Mesendoderm (in vitro differentiated cells): ENCODE data around the gene LTN1.
"Not testable (repeated sequence)": the region's sequence is repeated elsewhere in the genome, so short reads cannot be mapped to it uniquely, and the experiment has no call there.

Experiments used
- DNase-seq: peaks from one replicate; pipeline ENCODE4 v3.0.0; 2013
- H2AK5ac ChIP-seq: 2 replicates; pipeline ENCODE4 v1.6.1; 2013; ENCODE audit warnings: low read length, inconsistent platforms
- H2BK120ac ChIP-seq: 2 replicates; pipeline ENCODE4 v1.6.1; 2013; ENCODE audit warnings: low read depth, mild to moderate bottlenecking, low read length, moderate library complexity, mixed read lengths
- H2BK15ac ChIP-seq: replicated peaks from 2 replicates; pipeline ENCODE4 v1.6.1; 2013; ENCODE audit warnings: low read depth, mild to moderate bottlenecking, moderate library complexity
- H2BK5ac ChIP-seq: 2 replicates; pipeline ENCODE4 v1.6.1; 2013; ENCODE audit warnings: low read length, inconsistent platforms
- H3K18ac ChIP-seq: 2 replicates; pipeline ENCODE4 v1.6.1; 2013; ENCODE audit warnings: mild to moderate bottlenecking, low read length, mixed read lengths
- H3K23ac ChIP-seq: one replicate; pipeline ENCODE4 v1.6.1; 2013; ENCODE audit warnings: low read length
- H3K27ac ChIP-seq: 2 replicates; pipeline ENCODE4 v1.5.1; 2013; ENCODE audit warnings: low read depth, mild to moderate bottlenecking, inconsistent platforms, low read length, moderate library complexity
- H3K27me3 ChIP-seq: 2 replicates; pipeline ENCODE4 v1.6.1; 2013; ENCODE audit warnings: low read length, control low read depth, mild to moderate bottlenecking, inconsistent platforms; ENCODE audit not compliant: insufficient read depth, poor library complexity
- H3K36me3 ChIP-seq: 2 replicates; pipeline ENCODE4 v1.6.1; 2013; ENCODE audit warnings: low read length, inconsistent platforms; ENCODE audit not compliant: control insufficient read depth, insufficient read depth
- H3K4ac ChIP-seq: one replicate; pipeline ENCODE4 v1.6.1; 2013; ENCODE audit warnings: low read depth, mild to moderate bottlenecking, low read length, moderate library complexity
- H3K4me1 ChIP-seq: 2 replicates; pipeline ENCODE4 v1.6.1; 2013; ENCODE audit warnings: low read depth, low read length, inconsistent platforms; ENCODE audit not compliant: control insufficient read depth
- H3K4me2 ChIP-seq: 2 replicates; pipeline ENCODE4 v1.6.1; 2013; ENCODE audit warnings: low read length
- H3K4me3 ChIP-seq: 2 replicates; pipeline ENCODE4 v1.5.1; 2013; ENCODE audit warnings: mild to moderate bottlenecking, low read length
- H3K56ac ChIP-seq: one replicate; pipeline ENCODE4 v1.6.1; 2013; ENCODE audit warnings: low read length
- H3K79me1 ChIP-seq: 2 replicates; pipeline ENCODE4 v1.6.1; 2013; ENCODE audit warnings: low read length, inconsistent platforms
- H3K79me2 ChIP-seq: 2 replicates; pipeline ENCODE4 v1.6.1; 2013; ENCODE audit warnings: mild to moderate bottlenecking, low read length; ENCODE audit not compliant: control insufficient read depth, insufficient read depth
- H3K9ac ChIP-seq: 2 replicates; pipeline ENCODE4 v1.6.1; 2013; ENCODE audit warnings: low read length, inconsistent platforms
- H4K5ac ChIP-seq: one replicate; pipeline ENCODE4 v1.6.1; 2013; ENCODE audit warnings: low read length
- H4K8ac ChIP-seq: one replicate; pipeline ENCODE4 v1.6.1; 2013; ENCODE audit warnings: low read depth, mild to moderate bottlenecking, control low read depth, low read length, moderate library complexity
- WGBS: extraction: QIAGEN DNeasy Blood & Tissue Kit; methylation state at CpG from one replicate; pipeline ENCODE4 v1.1.7; 2013; ENCODE audit warnings: low lambda C conversion rate, missing lambda C conversion rate; ENCODE audit not compliant: insufficient coverage; ENCODE audit errors: extremely low coverage; 5-methylcytosine and 5-hydroxymethylcytosine counted together

Gene LTN1

DNA sequence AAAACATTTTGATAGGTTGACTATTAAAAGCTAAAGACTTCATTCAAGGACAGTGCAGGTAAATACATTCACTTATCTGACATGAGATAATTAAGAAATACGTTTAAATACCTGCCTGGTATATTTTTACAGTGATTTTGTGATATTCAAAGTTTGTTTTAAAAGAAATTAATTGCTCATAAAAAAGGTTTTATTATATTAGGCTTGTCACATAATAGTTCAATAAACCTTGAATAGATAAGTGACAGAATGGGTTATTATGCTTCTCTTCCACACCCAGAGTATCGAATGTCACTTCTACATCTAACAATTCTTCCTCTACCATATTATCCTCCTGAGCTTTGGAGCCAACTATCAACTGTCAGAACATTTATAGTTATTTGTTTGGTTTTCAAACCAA lies 60.0 kb downstream of the LTN1 start:
- H3K36me3 ChIP-seq = no peaks in the 10 kb centered on the region
- no peak overlapping the region for H2BK5ac ChIP-seq
- H3K4me3 ChIP-seq = no peak overlapping the region
- no peak overlapping the region for H3K56ac ChIP-seq
- no peaks in the 10 kb centered on the region for H3K27me3 ChIP-seq
- no peaks in the 10 kb centered on the region for H3K4me1 ChIP-seq
- no peak for DNase-seq
- no peak overlapping the region for H4K5ac ChIP-seq
- H3K79me1 ChIP-seq = no peaks in the 10 kb centered on the region
- H3K18ac ChIP-seq = no peak overlapping the region
- no peak overlapping the region for H3K27ac ChIP-seq
- H3K79me2 ChIP-seq = no peaks in the 10 kb centered on the region
- no peak overlapping the region for H2AK5ac ChIP-seq
- no peak overlapping the region for H3K23ac ChIP-seq
- no peak overlapping the region for H4K8ac ChIP-seq
- H2BK120ac ChIP-seq = no peak overlapping the region
- H3K4ac ChIP-seq = no peak overlapping the region
- no peak overlapping the region for H2BK15ac ChIP-seq
- WGBS = no CpG with 5 or more reads among the region's 2 CpGs
- no peak overlapping the region for H3K9ac ChIP-seq
- H3K4me2 ChIP-seq = no peak overlapping the region

DNA sequence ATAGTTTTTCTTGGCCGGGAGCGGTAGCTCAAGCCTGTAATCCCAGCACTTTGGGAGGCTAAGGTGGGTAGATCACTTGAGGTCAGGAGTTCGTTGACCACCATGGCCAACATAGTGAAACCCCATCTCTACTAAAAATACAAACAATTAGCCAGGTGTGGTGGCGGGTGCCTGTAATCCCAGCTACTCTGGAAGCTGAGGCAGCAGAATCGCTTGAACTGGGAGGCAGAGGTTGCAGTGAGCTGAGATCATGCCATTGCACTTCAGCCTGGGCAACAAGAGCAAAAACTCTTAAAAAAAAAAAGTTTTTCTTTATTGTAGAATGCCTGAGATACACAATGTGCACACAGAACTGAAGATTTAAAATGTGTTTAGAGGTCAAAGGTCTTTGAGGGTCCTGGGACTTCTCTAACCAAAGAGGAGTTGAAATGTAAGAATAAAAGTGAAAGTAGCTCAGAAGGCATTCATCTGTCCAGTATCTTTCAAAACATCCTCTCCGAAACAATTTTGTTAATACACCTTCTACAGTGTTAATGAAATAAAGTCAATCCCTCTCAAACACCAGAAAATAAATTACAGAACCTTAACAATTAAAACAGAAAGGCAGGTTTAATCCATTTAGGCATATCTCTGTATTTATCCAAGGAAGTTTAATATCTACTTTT lies 60.8 kb downstream of the LTN1 start:
- not testable (repeated sequence) for H2AK5ac ChIP-seq, H3K27ac ChIP-seq, H4K8ac ChIP-seq, H3K56ac ChIP-seq, H3K4ac ChIP-seq, H3K4me1 ChIP-seq, H3K9ac ChIP-seq, H4K5ac ChIP-seq, H3K79me2 ChIP-seq, H3K4me3 ChIP-seq, H3K4me2 ChIP-seq, H2BK15ac ChIP-seq, H3K18ac ChIP-seq, DNase-seq, H3K36me3 ChIP-seq, H2BK120ac ChIP-seq, H2BK5ac ChIP-seq, H3K27me3 ChIP-seq, H3K23ac ChIP-seq, H3K79me1 ChIP-seq
- WGBS = no CpG with 5 or more reads among the region's 6 CpGs

DNA sequence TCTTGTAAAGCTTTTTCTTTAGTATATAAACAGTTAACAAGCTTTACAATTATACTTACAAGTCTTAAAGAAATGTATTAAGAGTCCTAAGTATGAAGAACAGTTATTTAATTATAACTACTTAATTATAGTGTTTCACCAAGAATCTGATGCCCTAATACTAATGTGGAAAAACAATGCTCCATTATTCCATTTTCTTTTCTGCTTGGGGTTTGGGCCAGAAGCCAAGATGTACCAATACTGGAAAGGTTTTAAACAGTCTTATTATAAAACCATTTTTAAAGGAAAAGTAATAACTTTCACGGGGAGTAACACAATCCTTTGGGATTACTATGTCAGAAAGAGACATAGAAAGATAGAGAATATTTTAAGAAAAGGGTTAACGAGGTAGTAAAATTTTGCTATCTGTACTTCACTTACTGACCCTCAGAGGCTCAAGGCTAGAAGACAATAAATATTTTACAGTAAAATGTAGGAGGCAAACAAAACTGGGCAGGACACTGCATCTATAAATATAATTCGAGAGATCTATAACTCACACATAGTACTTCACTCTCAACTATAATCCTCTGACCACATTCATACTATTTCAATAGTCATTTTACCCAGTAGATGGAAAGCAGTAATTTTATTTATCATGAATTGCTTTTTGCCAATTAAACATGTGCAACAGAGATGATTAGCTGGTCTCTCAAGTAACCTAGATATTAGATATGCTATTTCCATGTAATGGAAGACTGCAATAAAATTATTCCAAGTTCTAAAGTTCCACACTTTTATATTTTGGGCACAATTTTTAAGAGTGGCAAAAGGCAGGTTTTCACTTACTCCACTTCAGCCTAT lies 63.9 kb downstream of the LTN1 start:
- no peaks in the 10 kb centered on the region for H3K27me3 ChIP-seq
- no peak overlapping the region for H3K9ac ChIP-seq
- H3K4me2 ChIP-seq = no peak overlapping the region
- H4K5ac ChIP-seq = no peak overlapping the region
- no peak overlapping the region for H3K56ac ChIP-seq
- H3K36me3 ChIP-seq = no peaks in the 10 kb centered on the region
- H2BK5ac ChIP-seq = no peak overlapping the region
- no peak overlapping the region for H3K18ac ChIP-seq
- no peak for DNase-seq
- H3K23ac ChIP-seq = no peak overlapping the region
- H3K79me1 ChIP-seq = no peaks in the 10 kb centered on the region
- H3K4me1 ChIP-seq = no peaks in the 10 kb centered on the region
- H3K4ac ChIP-seq = no peak overlapping the region
- WGBS = no CpG with 5 or more reads among the region's 3 CpGs
- H4K8ac ChIP-seq = no peak overlapping the region
- H2AK5ac ChIP-seq = no peak overlapping the region
- H2BK120ac ChIP-seq = no peak overlapping the region
- no peak overlapping the region for H3K4me3 ChIP-seq
- H3K79me2 ChIP-seq = no peaks in the 10 kb centered on the region
- H2BK15ac ChIP-seq = no peak overlapping the region
- no peak overlapping the region for H3K27ac ChIP-seq

DNA sequence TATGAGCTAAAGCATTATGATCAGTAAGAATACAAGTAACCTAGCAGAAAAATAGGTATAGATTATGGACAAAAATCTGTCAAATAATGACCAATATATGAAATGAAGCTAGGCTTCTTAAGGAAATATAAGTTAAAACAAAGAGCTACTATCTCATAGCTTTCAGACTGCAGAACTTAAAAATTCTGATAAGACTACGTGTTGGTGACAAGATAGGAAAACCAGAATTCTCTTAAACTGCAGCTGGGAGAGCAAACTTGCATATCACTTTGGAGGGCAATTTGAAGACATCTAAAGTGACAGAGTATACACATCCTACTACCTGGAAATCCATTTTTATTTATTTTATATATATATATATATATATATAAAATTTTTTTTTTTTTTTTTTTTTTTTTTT lies 65.5 kb downstream of the LTN1 start:
- Histone ChIP-seq H3K27me3 (no peaks in the 10 kb centered on the region), H2BK5ac (no peak overlapping the region), H2BK120ac (no peak overlapping the region), H2BK15ac (no peak overlapping the region), H3K36me3 (no peaks in the 10 kb centered on the region), H3K56ac (no peak overlapping the region), H3K79me2 (no peaks in the 10 kb centered on the region), H4K8ac (no peak overlapping the region), H2AK5ac (no peak overlapping the region), H3K4me1 (peaks cover 6% of the 10 kb centered on the region), H3K27ac (no peak overlapping the region), H3K9ac (no peak overlapping the region), H3K79me1 (no peaks in the 10 kb centered on the region), H3K4me3 (no peak overlapping the region), H3K18ac (no peak overlapping the region), H3K4me2 (no peak overlapping the region), H4K5ac (no peak overlapping the region), H3K4ac (no peak overlapping the region), H3K23ac (no peak overlapping the region)
- no CpG with 5 or more reads among the region's 1 CpG for WGBS
- no peak for DNase-seq

DNA sequence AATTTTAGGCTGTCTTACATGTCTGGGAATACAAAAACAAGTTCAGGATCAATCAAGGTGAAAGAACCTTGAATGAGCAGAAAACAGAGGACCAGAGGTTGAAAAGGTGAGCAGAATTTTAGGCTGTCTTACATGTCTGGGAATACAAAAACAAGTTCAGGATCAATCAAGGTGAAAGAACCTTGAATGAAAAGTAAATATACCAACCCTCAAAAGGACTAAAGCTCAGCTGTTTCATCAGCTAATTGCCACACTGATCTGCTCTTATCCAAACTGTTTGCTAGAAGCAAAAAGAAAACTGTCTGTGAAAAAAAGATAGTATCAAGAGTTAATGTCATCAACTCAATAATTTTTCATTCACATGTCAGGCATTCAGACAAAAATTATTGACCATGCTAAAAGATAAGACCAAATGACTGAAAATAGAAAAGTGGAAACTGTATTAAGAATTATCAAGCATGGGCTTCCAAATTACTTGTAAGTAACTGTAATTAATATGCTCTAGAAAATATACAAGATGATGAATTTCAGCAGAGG lies 69.2 kb downstream of the LTN1 start:
- Histone ChIP-seq H3K4me3 (no peak overlapping the region), H3K79me2 (no peaks in the 10 kb centered on the region), H3K36me3 (no peaks in the 10 kb centered on the region), H3K27me3 (no peaks in the 10 kb centered on the region), H3K4ac (no peak overlapping the region), H2AK5ac (no peak overlapping the region), H3K27ac (no peak overlapping the region), H4K8ac (no peak overlapping the region), H3K9ac (no peak overlapping the region), H3K4me1 (peaks cover 8% of the 10 kb centered on the region), H3K18ac (no peak overlapping the region), H2BK15ac (no peak overlapping the region), H2BK5ac (no peak overlapping the region), H3K23ac (no peak overlapping the region), H3K79me1 (no peaks in the 10 kb centered on the region), H3K56ac (no peak overlapping the region), H3K4me2 (no peak overlapping the region), H2BK120ac (no peak overlapping the region), H4K5ac (no peak overlapping the region)
- DNase-seq = no peak
